ENCODE results near the gene FBLN5. TPM values are rescaled to one million over a fixed set of nuclear protein-coding genes. Genes with fewer than 3 reads are reported as not detected.

FBLN5 gene
- total RNA-seq, 6 experiments from 2014 or later = 6.7 to 36.3 (median 17.8) TPM

DNA sequence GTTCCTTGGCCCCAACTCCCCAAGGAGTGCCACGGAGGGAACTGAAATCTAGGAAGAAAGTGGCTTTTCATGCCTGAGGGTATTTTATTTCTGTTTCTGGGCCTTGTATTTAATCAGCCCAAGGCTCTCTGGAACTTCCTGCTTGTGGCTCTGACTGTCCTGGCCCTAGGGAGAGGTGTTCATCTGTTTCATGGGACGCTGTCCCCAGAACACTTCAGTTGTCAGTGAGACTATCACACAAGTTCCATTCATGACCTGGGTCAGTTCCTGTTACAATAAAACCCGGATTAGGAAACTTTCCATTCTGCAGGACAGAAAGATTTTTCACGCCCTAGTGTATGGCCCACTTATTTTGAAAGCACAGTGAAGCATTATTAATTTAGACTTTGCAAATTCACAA, 61.7 kb downstream of the FBLN5 start:
- H3K36me3 ChIP-seq = no peaks in the 10 kb centered on the region
- no peak for TF ChIP-seq POLR2A (IDR thresholded peaks at IDR 0.05)
- TF ChIP-seq, protein P1, sequence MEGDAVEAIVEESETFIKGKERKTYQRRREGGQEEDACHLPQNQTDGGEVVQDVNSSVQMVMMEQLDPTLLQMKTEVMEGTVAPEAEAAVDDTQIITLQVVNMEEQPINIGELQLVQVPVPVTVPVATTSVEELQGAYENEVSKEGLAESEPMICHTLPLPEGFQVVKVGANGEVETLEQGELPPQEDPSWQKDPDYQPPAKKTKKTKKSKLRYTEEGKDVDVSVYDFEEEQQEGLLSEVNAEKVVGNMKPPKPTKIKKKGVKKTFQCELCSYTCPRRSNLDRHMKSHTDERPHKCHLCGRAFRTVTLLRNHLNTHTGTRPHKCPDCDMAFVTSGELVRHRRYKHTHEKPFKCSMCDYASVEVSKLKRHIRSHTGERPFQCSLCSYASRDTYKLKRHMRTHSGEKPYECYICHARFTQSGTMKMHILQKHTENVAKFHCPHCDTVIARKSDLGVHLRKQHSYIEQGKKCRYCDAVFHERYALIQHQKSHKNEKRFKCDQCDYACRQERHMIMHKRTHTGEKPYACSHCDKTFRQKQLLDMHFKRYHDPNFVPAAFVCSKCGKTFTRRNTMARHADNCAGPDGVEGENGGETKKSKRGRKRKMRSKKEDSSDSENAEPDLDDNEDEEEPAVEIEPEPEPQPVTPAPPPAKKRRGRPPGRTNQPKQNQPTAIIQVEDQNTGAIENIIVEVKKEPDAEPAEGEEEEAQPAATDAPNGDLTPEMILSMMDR (IDR thresholded peaks at IDR 0.05) = no peak
- no peak overlapping the region for H3K27ac ChIP-seq
- H3K27me3 ChIP-seq = no peaks in the 10 kb centered on the region
- no peak for ATAC-seq
- H3K4me3 ChIP-seq = no peak overlapping the region
- no peak for DNase-seq
- H3K4me1 ChIP-seq = peaks cover 0 to 19% (median 9%) of the 10 kb centered on the region in 4 donors
- intact Hi-C loops (cut with DNase I) = no loop called here
- H3K9me3 ChIP-seq = no peaks in the 10 kb centered on the region
- 63% methylated on average over 4 of the region's 4 CpGs for WGBS (ENCODE audit: insufficient coverage, low coverage, low lambda C conversion rate, missing lambda C conversion rate)

- no peak for TF ChIP-seq POLR2A (IDR thresholded peaks at IDR 0.05)
- TF ChIP-seq, protein P1 (IDR thresholded peaks at IDR 0.05) = no peak
- Histone ChIP-seq H3K27ac (no peak overlapping the region), H3K27me3 (no peaks in the 10 kb centered on the region), H3K4me3 (no peak overlapping the region), H3K4me1 (peaks cover 0 to 18% (median 8%) of the 10 kb centered on the region in 4 donors), H3K36me3 (no peaks in the 10 kb centered on the region), H3K9me3 (no peaks in the 10 kb centered on the region)
- DNase-seq = no peak
- ATAC-seq = no peak
- 79% methylated on average over 4 of the region's 4 CpGs for whole genome bisulfite sequencing (ENCODE audit: insufficient coverage, low coverage, low lambda C conversion rate, missing lambda C conversion rate)
- intact Hi-C loops (cut with DNase I) = no loop called here
Measured at GRCh38 chr14:91885113-91885712, 62.3 kb downstream of the FBLN5 start.

DNA sequence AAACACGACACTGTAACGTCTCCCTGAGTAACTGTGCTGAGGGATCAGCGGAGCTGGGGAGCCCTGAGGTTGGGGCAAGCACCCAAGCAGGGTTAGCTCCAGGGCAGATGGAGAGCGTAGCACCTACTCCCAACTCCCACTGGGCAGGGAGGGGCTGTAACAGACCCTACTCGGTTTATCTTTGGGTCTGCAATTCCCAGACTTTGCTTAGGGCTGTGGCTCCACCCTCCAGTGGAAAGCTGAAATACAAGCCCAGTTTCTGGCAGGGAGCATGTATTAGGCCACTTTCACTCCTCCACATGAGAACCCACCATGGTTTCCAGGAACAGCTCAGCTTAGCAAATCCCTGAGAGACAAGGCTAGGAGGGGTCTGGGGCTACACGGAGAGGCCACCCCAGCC, 62.8 kb downstream of the FBLN5 start:
- Histone ChIP-seq H3K4me3 (no peak overlapping the region), H3K9me3 (no peaks in the 10 kb centered on the region), H3K27me3 (no peaks in the 10 kb centered on the region), H3K36me3 (no peaks in the 10 kb centered on the region), H3K4me1 (peaks cover 0 to 12% (median 5%) of the 10 kb centered on the region in 4 donors), H3K27ac (no peak overlapping the region)
- WGBS (ENCODE audit: insufficient coverage, low coverage, low lambda C conversion rate, missing lambda C conversion rate) = 47% methylated on average over 5 of the region's 6 CpGs
- ATAC-seq (no peak), DNase-seq (no peak)
- intact Hi-C loops (cut with DNase I) = no loop called here
- TF ChIP-seq, protein P1 (IDR thresholded peaks at IDR 0.05) = no peak
- TF ChIP-seq POLR2A (IDR thresholded peaks at IDR 0.05) = no peak

GRCh38 chr14:91883753-91884152, 63.7 kb downstream of the FBLN5 start:
- 52% methylated on average over 4 of the region's 9 CpGs for WGBS (ENCODE audit: insufficient coverage, low coverage, low lambda C conversion rate, missing lambda C conversion rate)

More at GRCh38 chr14:91883753-91884152, 63.7 kb downstream of the FBLN5 start:
- DNase-seq (no peak), ATAC-seq (no peak)
- Histone ChIP-seq H3K9me3 (no peaks in the 10 kb centered on the region), H3K4me3 (no peak overlapping the region), H3K36me3 (no peaks in the 10 kb centered on the region), H3K27ac (no peak overlapping the region), H3K4me1 (peaks cover 0 to 3% (median under 1%) of the 10 kb centered on the region in 4 donors), H3K27me3 (no peaks in the 10 kb centered on the region)
- TF ChIP-seq, protein P1 (IDR thresholded peaks at IDR 0.05) = no peak
- TF ChIP-seq POLR2A (IDR thresholded peaks at IDR 0.05) = no peak
- intact Hi-C loops (cut with DNase I) = no loop called here

Measured in right lobe of liver (tissue), 6 donors.